Mucosa of descending colon (tissue), 3 donors: ENCODE data around the gene ZNF695. TPM values are rescaled to one million over a fixed set of nuclear protein-coding genes. Genes with fewer than 3 reads are reported as not detected.

Experiments
- ATAC-seq: fragments of 200-7000 bp; cut with Tn5 transposase; one replicate; pipeline ENCODE4 v1.9.1; 2020; ENCODE audit warnings: mild to moderate bottlenecking, moderate library complexity
- DNase-seq, 3 donors: peaks; one replicate each; pipeline ENCODE4 v3.0.0-alpha.2; 2020
- H3K36me3 ChIP-seq: fragments of 200-600 bp; one replicate; pipeline ENCODE4 v1.8.0; 2021; ENCODE audit warnings: low read depth, mild to moderate bottlenecking
- H3K4me1 ChIP-seq: fragments of 200-600 bp; one replicate; pipeline ENCODE4 v1.8.0; 2021; ENCODE audit warnings: low read depth, mild to moderate bottlenecking
- H3K4me3 ChIP-seq: fragments of 200-600 bp; one replicate; pipeline ENCODE4 v1.8.0; 2021; ENCODE audit warnings: mild to moderate bottlenecking
- H3K9me3 ChIP-seq: fragments of 200-600 bp; one replicate; pipeline ENCODE4 v1.8.0; 2021; ENCODE audit warnings: mild to moderate bottlenecking
- intact Hi-C, 2 donors: fragments of 100-400 bp; cut with DNase I in 1 of 2; cut with micrococcal nuclease in 1 of 2; formaldehyde crosslinking; loops; one replicate each; pipeline versions ENCODE4 v1.11.0 to v1.11.1; 2022; cut with DNase I, micrococcal nuclease
- total RNA-seq, 3 donors: library from RNA; stranded (reverse); fragmentation: NEBNext Ultra II Directional in 2 of 3; extraction: Animal tissue kit (Norgen Biotek cat#: 25700) in 2 of 3; gene quantifications; one replicate each; pipeline versions ENCODE4 v1.2.1 to v1.2.4, GENCODE V29; 2021 to 2023
- TF ChIP-seq, protein P1 (sequence below): fragments of 200-600 bp; IDR thresholded peaks from one replicate; pipeline ENCODE4 v1.8.0; 2022; ENCODE audit warnings: antibody characterized with exemption, mild to moderate bottlenecking
- donor health status: DM: no; HTN: no; CAD: no; lungs with moderate emphysema.
- donor health status: DM: no; HTN: no; CAD: no.
- donor health status: DM: no; HTN: yes; CAD: no.

Gene ZNF695
- total RNA-seq, 3 donors from 2014 or later = 0.52 to 1.7 (median 0.66) TPM

- Histone ChIP-seq H3K36me3 (no peaks in the 10 kb centered on the region), H3K4me3 (no peak overlapping the region), H3K9me3 (peaks cover 40% of the 10 kb centered on the region), H3K4me1 (no peaks in the 10 kb centered on the region)
- TF ChIP-seq, protein P1, sequence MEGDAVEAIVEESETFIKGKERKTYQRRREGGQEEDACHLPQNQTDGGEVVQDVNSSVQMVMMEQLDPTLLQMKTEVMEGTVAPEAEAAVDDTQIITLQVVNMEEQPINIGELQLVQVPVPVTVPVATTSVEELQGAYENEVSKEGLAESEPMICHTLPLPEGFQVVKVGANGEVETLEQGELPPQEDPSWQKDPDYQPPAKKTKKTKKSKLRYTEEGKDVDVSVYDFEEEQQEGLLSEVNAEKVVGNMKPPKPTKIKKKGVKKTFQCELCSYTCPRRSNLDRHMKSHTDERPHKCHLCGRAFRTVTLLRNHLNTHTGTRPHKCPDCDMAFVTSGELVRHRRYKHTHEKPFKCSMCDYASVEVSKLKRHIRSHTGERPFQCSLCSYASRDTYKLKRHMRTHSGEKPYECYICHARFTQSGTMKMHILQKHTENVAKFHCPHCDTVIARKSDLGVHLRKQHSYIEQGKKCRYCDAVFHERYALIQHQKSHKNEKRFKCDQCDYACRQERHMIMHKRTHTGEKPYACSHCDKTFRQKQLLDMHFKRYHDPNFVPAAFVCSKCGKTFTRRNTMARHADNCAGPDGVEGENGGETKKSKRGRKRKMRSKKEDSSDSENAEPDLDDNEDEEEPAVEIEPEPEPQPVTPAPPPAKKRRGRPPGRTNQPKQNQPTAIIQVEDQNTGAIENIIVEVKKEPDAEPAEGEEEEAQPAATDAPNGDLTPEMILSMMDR = peak; percentile 32
- ATAC-seq = no peak
- intact Hi-C loops = no loop called here
- DNase-seq = peak in 2 of 3 donors; percentile 46 to 63
These were observed 36.7 kb downstream of the ZNF695 start for GRCh38 chr1:246971090-246971721.

GRCh38 chr1:246969621-246970020, 38.2 kb downstream of the ZNF695 start:
- Histone ChIP-seq H3K36me3 (no peaks in the 10 kb centered on the region), H3K4me3 (no peak overlapping the region), H3K9me3 (peaks cover 33% of the 10 kb centered on the region), H3K4me1 (no peaks in the 10 kb centered on the region)
- no peak for ATAC-seq
- intact Hi-C loops = no loop called here
- TF ChIP-seq, protein P1 = no peak
- DNase-seq = no peak

GRCh38 chr1:246966502-246966901, 41.4 kb downstream of the ZNF695 start:
- intact Hi-C loops = no loop called here
- TF ChIP-seq, protein P1 = no peak
- no peak for ATAC-seq
- H3K9me3 ChIP-seq = peaks cover 20% of the 10 kb centered on the region
- no peak overlapping the region for H3K4me3 ChIP-seq
- H3K4me1 ChIP-seq = no peaks in the 10 kb centered on the region
- no peak for DNase-seq
- no peaks in the 10 kb centered on the region for H3K36me3 ChIP-seq

- Histone ChIP-seq H3K9me3 (no peaks in the 10 kb centered on the region), H3K36me3 (no peaks in the 10 kb centered on the region), H3K4me3 (no peak overlapping the region), H3K4me1 (no peaks in the 10 kb centered on the region)
- TF ChIP-seq, protein P1 = no peak
- intact Hi-C loops = no loop called here
- peak; percentile 26 for ATAC-seq
- no peak for DNase-seq
These were observed 47.7 kb downstream of the ZNF695 start for GRCh38 chr1:246959944-246960693.

DNA sequence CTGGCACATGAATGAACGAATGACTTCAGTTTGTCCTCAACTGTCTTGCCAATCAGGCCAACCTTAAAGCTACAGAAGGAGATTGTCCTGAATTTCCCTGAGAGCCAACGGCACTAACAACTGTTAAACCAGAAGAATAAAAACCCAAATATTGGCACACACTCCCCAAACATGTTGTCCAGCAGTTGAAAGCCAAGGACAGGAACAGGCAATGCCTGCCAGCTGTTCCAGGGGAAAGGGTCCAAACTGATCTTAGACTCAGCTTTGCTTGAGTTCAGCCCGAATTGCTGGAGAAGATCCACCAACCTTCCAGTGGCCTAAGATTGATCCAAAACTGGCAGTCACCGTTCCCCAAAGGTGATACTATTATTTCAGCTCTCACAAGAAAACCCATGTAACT, 53.7 kb downstream of the ZNF695 start:
- Histone ChIP-seq H3K4me3 (no peak overlapping the region), H3K36me3 (no peaks in the 10 kb centered on the region), H3K9me3 (no peaks in the 10 kb centered on the region), H3K4me1 (no peaks in the 10 kb centered on the region)
- TF ChIP-seq, protein P1 = no peak
- DNase-seq (no peak), ATAC-seq (no peak)
- intact Hi-C loops = no loop called here
